ENCODE data around the gene GLE1.

The GLE1 gene, protein sequence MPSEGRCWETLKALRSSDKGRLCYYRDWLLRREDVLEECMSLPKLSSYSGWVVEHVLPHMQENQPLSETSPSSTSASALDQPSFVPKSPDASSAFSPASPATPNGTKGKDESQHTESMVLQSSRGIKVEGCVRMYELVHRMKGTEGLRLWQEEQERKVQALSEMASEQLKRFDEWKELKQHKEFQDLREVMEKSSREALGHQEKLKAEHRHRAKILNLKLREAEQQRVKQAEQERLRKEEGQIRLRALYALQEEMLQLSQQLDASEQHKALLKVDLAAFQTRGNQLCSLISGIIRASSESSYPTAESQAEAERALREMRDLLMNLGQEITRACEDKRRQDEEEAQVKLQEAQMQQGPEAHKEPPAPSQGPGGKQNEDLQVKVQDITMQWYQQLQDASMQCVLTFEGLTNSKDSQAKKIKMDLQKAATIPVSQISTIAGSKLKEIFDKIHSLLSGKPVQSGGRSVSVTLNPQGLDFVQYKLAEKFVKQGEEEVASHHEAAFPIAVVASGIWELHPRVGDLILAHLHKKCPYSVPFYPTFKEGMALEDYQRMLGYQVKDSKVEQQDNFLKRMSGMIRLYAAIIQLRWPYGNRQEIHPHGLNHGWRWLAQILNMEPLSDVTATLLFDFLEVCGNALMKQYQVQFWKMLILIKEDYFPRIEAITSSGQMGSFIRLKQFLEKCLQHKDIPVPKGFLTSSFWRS

GRCh38 chr9:128504485-128505413, at the start of gene GLE1:
Gene GLE1 (plus strand): TSS chr9:128504719. CDS start chr9:128504806, 87 bp downstream.
- DNase-seq: peak; percentile 93

- no peak for DNase-seq
Observed at GRCh38 chr9:128454991-128455390, 49.5 kb upstream of the GLE1 start.

GRCh38 chr9:128455849-128456612, 48.5 kb upstream of the GLE1 start, which contains the start of gene ODF2:
Gene ODF2 (plus strand): TSS chr9:128456006. CDS start chr9:128456092, 86 bp downstream.
- DNase-seq: peak; percentile 90

DNA sequence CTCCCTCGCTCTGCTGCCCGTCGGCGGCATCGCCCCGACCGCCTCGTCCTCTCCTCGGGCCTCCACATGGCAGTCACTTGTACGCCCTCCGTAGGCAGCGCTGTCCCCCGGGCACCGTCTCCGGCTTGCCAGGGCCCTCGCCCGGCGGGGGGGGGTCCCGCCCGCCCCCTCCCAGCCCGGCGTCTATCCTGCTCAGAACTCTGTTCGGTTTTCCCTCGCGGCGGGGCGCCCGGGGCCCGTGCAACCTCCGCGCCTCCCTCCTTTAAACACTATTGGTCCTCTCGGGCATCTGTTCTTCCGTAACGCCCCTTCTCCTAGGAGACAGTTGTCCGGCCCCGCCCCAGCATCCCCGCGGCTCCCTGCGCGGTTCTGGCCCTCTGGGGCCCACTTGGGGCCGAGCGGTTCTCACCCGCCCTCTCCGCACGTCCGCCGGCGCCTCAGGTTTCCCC, 47.9 kb upstream of the GLE1 start:
- no peak for DNase-seq

DNA sequence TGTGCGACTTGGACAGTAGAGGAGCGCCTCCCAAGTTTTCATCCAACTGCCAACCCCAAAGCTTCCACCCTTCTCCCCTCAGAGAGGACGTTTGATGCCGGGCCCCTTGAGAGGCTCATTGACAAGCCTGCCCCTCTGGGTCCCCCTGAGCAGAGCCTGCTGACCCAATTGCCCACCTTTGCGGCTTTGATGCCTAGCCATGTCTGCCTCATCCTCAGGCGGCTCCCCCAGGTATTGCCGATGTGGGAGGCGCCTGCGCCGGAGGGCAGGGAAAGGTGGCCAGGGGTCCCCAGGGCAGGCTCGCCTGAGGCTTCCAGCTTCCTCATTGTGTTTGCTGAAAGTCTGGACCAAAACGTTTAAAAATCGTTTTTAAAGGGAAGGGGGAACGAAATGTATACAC, 47.3 kb upstream of the GLE1 start:
- no peak for DNase-seq

DNA sequence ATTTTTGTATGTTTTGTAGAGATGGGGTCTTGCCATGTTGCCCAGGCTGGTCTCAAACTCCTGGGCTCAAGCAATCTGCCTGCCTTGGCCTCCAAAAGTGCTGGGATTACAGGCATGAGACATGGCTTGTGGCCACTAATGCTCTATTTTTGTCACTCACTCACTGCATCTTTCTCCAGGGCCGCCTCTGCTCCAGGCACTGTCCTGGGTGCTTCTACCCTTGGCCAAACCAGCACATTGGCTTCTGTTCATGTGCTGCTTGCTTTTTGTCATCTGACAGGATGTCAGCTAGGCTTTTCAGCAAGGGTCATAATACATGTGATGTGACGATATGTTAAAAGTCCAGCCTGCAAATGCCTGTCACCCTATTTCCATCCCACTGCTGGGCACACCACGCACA, 45.5 kb upstream of the GLE1 start:
- no peak for DNase-seq

DNA sequence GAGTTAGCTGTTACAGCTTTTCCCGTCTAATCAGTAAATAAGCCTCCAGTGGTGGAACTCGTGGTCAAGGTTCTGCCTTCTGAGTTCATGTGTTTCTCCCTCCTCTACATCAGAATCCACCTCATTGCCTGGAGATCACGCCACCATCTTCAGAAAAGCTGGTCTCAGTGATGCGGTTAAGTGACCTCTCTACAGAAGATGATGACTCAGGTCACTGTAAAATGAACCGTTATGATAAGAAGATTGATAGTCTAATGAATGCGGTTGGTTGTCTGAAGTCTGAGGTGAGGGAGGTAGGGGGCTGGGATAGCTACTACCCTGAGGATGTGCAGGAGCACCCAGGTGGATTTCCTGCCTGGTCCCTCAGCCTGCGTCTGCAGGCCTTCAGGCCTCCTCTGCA, 35.4 kb upstream of the GLE1 start:
- DNase-seq: no peak

- peak; percentile 47 for DNase-seq
Observed at GRCh38 chr9:128470560-128470959, 34.0 kb upstream of the GLE1 start.

DNA sequence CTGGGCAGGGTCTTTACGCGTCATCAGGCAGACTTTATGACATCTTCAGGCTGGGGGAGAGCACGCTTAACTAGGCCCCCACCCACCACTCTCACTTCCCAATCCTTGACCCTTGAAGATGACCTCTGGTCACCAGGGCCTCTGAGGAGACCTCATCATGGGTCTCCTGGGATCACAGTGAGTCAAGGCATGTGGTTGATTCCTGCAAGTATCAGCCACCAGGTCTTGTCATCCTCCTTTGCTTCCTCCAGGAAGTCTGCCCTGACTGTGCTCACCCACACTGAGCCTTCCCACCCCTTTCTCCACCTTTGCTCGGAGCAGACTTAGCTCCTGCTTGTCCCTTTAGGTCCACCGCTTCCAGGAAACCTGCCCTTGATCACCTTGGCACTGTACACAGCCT, 31.4 kb upstream of the GLE1 start:
- no peak for DNase-seq

DNA sequence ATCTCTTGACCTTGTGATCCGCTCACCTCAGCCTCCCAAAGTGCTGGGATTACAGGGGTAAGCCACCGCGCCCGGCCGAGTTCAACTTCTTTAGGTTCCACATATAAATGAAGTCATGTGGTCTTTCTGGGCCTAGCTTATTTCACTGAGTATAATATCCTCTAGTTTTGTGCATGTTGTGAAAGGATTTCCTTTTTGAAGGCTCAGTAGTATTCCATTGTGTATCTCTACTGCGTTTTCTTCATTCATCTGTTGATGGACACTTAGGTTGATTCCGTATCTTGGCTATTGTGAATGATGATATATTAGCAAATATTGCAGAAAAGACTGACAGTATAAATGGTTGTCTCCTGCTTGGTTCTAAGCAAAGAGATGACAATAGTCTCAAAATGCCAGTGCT, 28.7 kb upstream of the GLE1 start:
- DNase-seq: no peak

GRCh38 chr9:128479262-128479661, 25.3 kb upstream of the GLE1 start:
- DNase-seq: no peak

GRCh38 chr9:128481561-128481960, 23.0 kb upstream of the GLE1 start:
- DNase-seq: no peak

GRCh38 chr9:128482186-128482585, 22.3 kb upstream of the GLE1 start:
- DNase-seq: no peak

- no peak for DNase-seq
Observed at GRCh38 chr9:128484686-128485413, 19.7 kb upstream of the GLE1 start.

DNA sequence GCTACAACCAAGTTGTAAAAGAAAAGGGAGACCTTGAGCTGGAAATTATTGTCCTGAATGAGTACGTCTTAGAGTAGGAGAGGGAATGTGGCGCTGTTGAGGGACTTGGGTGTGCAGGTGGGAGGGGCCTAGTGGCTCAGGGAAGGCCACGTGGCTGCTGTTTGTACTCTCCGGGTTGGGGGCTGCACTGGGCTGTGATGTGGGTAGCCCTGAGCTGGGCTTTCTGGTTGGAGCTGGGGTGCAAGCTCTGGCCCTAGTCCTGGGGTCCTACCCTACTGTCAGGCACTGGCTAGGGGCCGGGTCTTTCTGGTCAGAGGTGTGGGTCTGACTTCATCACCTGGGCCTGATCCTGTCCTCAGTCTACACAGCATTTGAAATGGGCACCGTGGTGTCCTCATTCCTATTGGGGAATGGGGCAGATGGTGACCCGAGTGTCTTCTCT, 19.1 kb upstream of the GLE1 start:
- no peak for DNase-seq

GRCh38 chr9:128486201-128486600, 18.3 kb upstream of the GLE1 start:
- DNase-seq: no peak

DNA sequence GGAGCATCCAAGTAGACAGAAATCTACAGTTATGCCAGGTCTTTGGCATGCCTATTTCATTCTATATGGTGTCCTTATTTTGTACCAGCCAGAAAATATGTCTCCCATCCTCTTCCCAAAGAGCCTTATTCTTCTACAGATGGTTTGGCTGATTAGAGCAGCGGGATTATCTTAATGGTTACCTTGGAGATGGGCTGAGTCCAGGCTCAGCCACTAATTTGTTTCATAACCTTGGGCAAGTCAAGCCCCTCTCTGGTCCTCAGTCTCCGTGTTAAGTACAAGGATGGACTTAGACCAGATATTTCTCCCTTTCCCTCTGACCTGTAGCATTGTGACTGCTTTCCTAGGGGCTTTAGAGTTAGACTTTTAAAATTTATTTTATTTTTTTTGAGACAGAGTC, 11.1 kb upstream of the GLE1 start:
- no peak for DNase-seq

DNA sequence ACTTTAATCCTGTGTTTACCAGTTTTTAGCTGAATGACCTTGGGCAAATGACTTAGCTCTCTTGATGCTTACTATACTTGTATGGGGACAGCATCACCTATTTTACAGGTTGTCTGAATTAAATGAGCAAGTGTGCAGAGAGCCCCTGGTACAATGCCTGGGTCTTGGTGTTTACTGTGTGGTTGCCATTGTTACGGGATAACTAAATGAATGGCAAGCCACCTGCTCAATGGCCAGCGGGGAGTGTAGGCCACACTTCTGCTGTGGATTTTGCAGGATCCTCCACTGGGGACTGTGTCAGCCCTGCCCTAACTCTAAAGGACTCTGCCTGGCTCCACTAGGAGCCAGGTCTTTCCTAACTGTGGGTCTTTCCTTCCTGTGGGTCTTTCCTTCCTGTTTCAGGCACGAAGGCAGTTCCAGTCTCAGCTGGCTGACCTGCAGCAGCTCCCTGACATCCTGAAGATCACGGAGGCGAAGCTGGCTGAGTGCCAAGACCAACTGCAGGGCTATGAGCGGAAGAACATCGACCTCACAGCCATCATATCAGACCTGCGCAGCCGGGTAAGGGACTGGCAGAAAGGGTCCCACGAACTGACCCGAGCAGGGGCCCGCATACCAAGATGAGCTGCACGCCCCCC, 10.3 kb upstream of the GLE1 start:
- DNase-seq: peak; percentile 83

DNA sequence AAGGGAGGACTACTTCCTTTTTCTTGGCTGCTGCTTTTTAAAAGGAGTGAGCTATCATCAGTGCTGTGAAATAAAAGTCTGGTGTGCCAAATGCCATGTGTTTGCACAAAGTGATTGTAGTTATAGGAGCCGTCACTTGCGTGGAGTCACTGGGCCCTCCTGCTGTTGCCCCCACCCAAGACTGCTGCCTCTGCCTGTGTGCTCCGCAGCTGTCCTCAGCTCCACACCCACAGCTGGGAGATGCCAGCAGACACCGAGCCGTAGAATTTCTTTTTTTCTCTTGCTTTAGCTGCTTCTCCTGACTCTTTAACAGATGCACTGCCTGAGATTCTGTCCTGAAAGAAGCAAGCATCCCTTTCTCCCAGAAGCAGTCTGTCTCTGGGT, 9.8 kb upstream of the GLE1 start:
- no peak for DNase-seq

DNA sequence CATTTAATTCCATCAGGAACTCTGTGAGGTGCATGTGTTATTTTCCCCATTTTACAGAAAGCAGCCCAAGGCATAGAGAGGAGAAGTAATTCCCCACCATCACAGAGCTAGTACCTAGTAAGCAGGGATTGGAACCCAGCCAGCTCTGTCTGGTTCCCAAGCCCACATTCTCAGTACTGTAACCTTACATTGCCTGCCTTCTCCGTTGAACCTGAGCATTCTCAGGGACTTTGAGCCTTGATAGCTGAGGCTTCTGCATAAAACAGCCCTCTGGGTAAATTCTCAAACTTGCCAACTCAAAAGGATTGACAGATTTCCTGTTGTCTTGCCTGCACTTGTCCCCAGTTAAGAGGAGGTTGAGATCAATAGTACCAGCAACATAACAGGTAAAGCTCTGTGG, 9.2 kb upstream of the GLE1 start:
- no peak for DNase-seq

- no peak for DNase-seq
Observed at GRCh38 chr9:128495804-128496417, 8.6 kb upstream of the GLE1 start.
